ENCODE measurements around the gene MRPL20. TPM values are rescaled to one million over a fixed set of nuclear protein-coding genes. Genes with fewer than 3 reads are reported as not detected.

MRPL20 gene
- total and polyA plus RNA-seq, 2 donors (not counting 1 experiment from before 2014, with no cell fraction given), result 81.7 to 150 TPM

DNA sequence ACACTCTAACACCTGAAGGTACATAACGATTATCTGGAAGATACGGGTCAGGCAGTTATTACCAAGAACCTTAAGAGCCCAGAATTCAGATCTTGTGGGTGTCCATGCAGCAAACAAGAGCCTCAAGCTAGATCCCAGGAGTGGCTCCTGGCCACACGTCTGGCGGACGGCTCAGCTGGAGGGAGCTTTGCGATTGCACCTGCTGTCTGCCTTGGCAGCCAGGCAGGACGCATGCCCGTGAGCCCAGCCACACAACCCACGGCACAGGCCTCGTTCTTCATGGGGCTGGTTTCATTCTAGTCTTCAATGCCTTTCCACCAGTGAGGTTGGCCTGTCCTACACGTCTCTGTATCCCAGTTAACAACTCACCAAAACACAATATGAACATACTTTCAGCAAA is 13.7 kb downstream of the MRPL20 start:
- Histone ChIP-seq H3K4me1 (ENCODE audit: control insufficient read depth, extremely low read depth, insufficient read depth, low read length) (peaks cover 7% of the 10 kb centered on the region), H3K36me3 (ENCODE audit: control insufficient read depth, insufficient read depth, low read length) (peaks cover 43% of the 10 kb centered on the region)
- TF ChIP-seq, protein P1, sequence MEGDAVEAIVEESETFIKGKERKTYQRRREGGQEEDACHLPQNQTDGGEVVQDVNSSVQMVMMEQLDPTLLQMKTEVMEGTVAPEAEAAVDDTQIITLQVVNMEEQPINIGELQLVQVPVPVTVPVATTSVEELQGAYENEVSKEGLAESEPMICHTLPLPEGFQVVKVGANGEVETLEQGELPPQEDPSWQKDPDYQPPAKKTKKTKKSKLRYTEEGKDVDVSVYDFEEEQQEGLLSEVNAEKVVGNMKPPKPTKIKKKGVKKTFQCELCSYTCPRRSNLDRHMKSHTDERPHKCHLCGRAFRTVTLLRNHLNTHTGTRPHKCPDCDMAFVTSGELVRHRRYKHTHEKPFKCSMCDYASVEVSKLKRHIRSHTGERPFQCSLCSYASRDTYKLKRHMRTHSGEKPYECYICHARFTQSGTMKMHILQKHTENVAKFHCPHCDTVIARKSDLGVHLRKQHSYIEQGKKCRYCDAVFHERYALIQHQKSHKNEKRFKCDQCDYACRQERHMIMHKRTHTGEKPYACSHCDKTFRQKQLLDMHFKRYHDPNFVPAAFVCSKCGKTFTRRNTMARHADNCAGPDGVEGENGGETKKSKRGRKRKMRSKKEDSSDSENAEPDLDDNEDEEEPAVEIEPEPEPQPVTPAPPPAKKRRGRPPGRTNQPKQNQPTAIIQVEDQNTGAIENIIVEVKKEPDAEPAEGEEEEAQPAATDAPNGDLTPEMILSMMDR (conservative IDR thresholded peaks at IDR 0.05 in 1 of 2, IDR thresholded peaks at IDR 0.05 in 1 of 2; ENCODE audit: low read depth in 1 of 2, low read length in 2 of 2), result no peak
- TF ChIP-seq EZH2 (IDR thresholded peaks at IDR 0.05; ENCODE audit: low read length, missing control alignments), result no peak

DNA sequence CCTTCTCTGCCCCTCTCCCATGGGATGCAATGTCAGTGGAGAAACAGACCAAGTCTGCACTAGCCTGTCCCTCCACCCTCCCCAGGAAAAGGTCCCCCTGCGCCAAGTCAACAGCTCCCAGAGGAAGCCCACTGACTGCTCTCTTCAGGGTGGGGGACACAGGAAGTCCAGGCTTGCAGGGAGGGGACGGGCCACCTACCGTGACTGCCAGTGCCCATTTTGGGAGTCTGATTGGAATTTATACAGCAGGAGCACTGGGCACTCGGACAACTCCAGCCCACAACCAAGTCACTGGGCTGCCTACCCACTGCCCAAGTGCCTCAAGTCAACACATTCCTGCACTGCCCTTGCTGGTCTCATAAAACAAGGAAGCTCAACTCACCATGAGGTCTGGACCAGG is 14.1 kb downstream of the MRPL20 start:
- Histone ChIP-seq H3K27me3 (ENCODE audit: control insufficient read depth, insufficient read depth, low read length) (no peaks in the 10 kb centered on the region), H3K36me3 (ENCODE audit: control insufficient read depth, insufficient read depth, low read length) (peaks cover 42% of the 10 kb centered on the region), H4K20me1 (ENCODE audit: control insufficient read depth, extremely low read depth, insufficient read depth, low read length) (no peaks in the 10 kb centered on the region), H2AFZ (ENCODE audit: low read length) (no peak overlapping the region), H3K9ac (ENCODE audit: insufficient read depth, low read length) (no peak overlapping the region), H3K4me3 (replicated peaks in 1 of 4; ENCODE audit: control extremely low read depth in 1 of 4, insufficient read depth in 1 of 4, low read depth in 3 of 4, low read length in 4 of 4) (no peak overlapping the region), H3K79me2 (ENCODE audit: control insufficient read depth, insufficient read depth, low read length) (peaks cover 27% of the 10 kb centered on the region), H3K27ac (ENCODE audit: insufficient read depth, low read length) (no peak overlapping the region), H3K4me1 (ENCODE audit: control insufficient read depth, extremely low read depth, insufficient read depth, low read length) (peaks cover 7% of the 10 kb centered on the region), H3K4me2 (ENCODE audit: extremely low read depth, insufficient read depth, low read length) (no peak overlapping the region), H3K9me3 (ENCODE audit: control insufficient read depth, insufficient read depth, low read depth, low read length) (no peaks in the 10 kb centered on the region)
- no peak for DNase-seq (ENCODE audit: low read depth in 2 of 2)
- TF ChIP-seq, protein P1 (conservative IDR thresholded peaks at IDR 0.05 in 1 of 2, IDR thresholded peaks at IDR 0.05 in 1 of 2; ENCODE audit: low read depth in 1 of 2, low read length in 2 of 2), result no peak
- TF ChIP-seq EZH2 (IDR thresholded peaks at IDR 0.05; ENCODE audit: low read length, missing control alignments), result no peak

More for the DNA sequence above, 13.7 kb downstream of the MRPL20 start:
- Histone ChIP-seq H2AFZ (ENCODE audit: low read length) (no peak overlapping the region), H3K4me3 (replicated peaks in 1 of 4; ENCODE audit: control extremely low read depth in 1 of 4, insufficient read depth in 1 of 4, low read depth in 3 of 4, low read length in 4 of 4) (no peak overlapping the region), H3K9ac (ENCODE audit: insufficient read depth, low read length) (no peak overlapping the region), H3K4me2 (ENCODE audit: extremely low read depth, insufficient read depth, low read length) (no peak overlapping the region), H3K9me3 (ENCODE audit: control insufficient read depth, insufficient read depth, low read depth, low read length) (no peaks in the 10 kb centered on the region), H3K27ac (ENCODE audit: insufficient read depth, low read length) (no peak overlapping the region), H3K79me2 (ENCODE audit: control insufficient read depth, insufficient read depth, low read length) (peaks cover 31% of the 10 kb centered on the region), H4K20me1 (ENCODE audit: control insufficient read depth, extremely low read depth, insufficient read depth, low read length) (no peaks in the 10 kb centered on the region), H3K27me3 (ENCODE audit: control insufficient read depth, insufficient read depth, low read length) (no peaks in the 10 kb centered on the region)
- DNase-seq (ENCODE audit: low read depth in 2 of 2), result no peak

DNA sequence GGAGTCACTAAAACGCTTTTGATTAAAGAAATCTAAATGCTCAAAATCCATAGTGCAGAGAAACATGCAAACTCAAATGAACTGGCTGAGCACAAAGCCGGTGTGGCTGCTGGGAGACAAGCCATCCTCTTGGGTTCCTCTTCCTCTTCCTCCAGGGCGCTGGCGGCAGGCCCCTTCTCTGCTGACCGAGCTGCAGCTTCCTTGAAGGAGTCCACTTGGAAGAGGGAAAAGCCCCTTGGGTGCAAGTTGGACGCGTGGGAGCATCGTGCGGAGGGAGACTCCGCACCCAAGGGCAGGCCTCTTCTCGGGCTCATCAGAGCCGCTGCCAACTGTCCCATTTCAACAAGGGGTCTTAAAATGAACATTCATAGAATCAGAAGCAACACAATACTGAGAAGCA is 15.9 kb downstream of the MRPL20 start:
- Histone ChIP-seq H3K27me3 (ENCODE audit: control insufficient read depth, insufficient read depth, low read length) (no peaks in the 10 kb centered on the region), H3K9me3 (ENCODE audit: control insufficient read depth, insufficient read depth, low read depth, low read length) (no peaks in the 10 kb centered on the region), H4K20me1 (ENCODE audit: control insufficient read depth, extremely low read depth, insufficient read depth, low read length) (no peaks in the 10 kb centered on the region), H3K4me2 (ENCODE audit: extremely low read depth, insufficient read depth, low read length) (no peak overlapping the region), H3K79me2 (ENCODE audit: control insufficient read depth, insufficient read depth, low read length) (peaks cover 15% of the 10 kb centered on the region), H3K27ac (ENCODE audit: insufficient read depth, low read length) (no peak overlapping the region), H3K9ac (ENCODE audit: insufficient read depth, low read length) (no peak overlapping the region), H3K4me3 (replicated peaks in 1 of 4; ENCODE audit: control extremely low read depth in 1 of 4, insufficient read depth in 1 of 4, low read depth in 3 of 4, low read length in 4 of 4) (no peak overlapping the region), H3K36me3 (ENCODE audit: control insufficient read depth, insufficient read depth, low read length) (peaks cover 41% of the 10 kb centered on the region), H2AFZ (ENCODE audit: low read length) (no peak overlapping the region), H3K4me1 (ENCODE audit: control insufficient read depth, extremely low read depth, insufficient read depth, low read length) (no peaks in the 10 kb centered on the region)
- TF ChIP-seq, protein P1 (conservative IDR thresholded peaks at IDR 0.05 in 1 of 2, IDR thresholded peaks at IDR 0.05 in 1 of 2; ENCODE audit: low read depth in 1 of 2, low read length in 2 of 2), result no peak
- TF ChIP-seq EZH2 (IDR thresholded peaks at IDR 0.05; ENCODE audit: low read length, missing control alignments), result no peak
- no peak for DNase-seq (ENCODE audit: low read depth in 2 of 2)

All from fibroblast of lung (primary cell).